ENCODE data around the gene RASGEF1C.

The RASGEF1C gene

DNA sequence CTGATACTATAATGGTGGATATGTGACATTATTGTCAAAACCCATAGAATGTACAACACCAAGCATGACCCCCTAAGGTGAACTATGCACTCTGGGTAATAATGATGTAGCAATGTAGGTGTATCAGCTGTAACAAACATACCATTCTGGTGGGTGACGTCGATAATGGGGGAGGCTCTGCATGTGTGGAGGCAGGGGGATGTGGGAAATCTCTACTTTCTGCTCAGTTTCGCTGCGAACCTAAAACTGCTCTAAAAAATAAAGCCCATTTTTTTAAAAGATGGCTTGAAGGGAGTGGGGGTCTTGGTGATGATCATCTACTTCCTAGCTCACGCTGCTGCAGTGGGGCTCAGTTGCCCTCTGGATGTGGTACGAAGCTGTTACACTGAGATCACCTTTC, 51.1 kb downstream of the RASGEF1C start:
- no peak for DNase-seq

- no peak for DNase-seq
Observed at GRCh38 chr5:180156141-180156540, 52.9 kb downstream of the RASGEF1C start.

DNA sequence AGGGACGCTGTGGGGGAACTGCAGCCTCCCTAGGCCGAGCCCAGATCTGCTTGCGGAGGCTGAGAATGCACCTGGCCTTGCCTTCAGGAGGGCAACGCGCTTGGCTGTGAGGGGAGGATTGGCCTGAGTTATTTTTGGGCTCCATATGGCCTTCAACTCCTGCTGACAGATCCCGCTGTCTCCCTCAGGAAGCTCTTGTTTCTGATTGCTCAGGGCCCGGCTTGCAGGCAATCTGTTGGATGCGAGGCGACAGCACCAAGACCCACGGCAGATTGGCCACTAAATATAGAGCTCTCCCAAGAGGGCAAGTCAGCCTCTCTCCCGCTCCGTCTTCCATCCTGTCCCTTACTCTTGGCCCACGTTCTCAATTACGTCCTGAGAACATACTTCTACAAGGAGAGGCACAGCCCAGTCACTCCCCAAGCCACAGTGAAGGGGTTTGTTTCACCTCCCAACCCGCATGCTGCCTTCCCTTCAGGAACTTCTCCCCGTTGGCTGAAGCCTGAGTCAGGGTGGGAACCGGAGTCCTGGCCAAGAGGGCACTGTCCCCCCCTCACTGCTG, 53.6 kb downstream of the RASGEF1C start:
- no peak for DNase-seq

- DNase-seq: no peak
Observed at GRCh38 chr5:180154821-180155364, 54.1 kb downstream of the RASGEF1C start.

DNA sequence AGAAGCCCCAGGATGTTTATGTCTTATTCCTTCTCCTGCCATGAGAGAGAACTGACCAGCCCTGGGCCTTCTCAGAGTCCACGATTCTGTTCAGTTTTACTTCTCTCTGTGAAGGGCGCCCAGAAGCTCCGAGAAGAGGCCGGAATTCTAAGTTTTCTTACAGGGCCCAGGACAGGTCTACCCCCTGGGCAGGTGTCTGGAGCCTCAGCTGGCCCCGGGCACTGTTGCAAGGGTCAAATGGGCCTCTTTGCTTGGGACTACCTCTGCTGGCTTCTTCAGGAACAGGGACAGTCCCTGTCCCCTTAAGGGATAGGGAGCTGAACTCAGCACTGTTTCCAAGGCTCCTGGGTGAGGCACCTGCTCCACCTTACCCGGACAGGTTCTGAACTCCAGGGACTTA, 55.0 kb downstream of the RASGEF1C start:
- no peak for DNase-seq

DNA sequence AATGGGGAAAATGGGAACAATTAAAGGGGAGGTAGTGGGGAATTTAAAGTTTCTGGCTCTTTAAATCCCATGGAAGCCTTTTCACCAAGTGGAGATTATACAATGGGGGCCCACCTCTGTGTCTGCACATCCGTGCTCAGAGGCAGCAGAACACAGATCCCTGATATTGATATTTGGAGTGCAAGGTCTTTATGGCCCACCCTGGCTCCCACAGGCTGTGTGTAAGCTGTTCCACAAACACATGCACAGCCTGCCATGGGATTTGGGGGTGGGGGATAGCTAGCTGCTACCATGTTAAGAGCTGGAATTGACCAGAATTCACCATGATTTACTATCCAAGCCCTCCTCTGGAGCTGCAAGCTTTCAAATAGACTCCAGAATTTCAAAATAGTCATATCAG, 55.9 kb downstream of the RASGEF1C start:
- no peak for DNase-seq

DNA sequence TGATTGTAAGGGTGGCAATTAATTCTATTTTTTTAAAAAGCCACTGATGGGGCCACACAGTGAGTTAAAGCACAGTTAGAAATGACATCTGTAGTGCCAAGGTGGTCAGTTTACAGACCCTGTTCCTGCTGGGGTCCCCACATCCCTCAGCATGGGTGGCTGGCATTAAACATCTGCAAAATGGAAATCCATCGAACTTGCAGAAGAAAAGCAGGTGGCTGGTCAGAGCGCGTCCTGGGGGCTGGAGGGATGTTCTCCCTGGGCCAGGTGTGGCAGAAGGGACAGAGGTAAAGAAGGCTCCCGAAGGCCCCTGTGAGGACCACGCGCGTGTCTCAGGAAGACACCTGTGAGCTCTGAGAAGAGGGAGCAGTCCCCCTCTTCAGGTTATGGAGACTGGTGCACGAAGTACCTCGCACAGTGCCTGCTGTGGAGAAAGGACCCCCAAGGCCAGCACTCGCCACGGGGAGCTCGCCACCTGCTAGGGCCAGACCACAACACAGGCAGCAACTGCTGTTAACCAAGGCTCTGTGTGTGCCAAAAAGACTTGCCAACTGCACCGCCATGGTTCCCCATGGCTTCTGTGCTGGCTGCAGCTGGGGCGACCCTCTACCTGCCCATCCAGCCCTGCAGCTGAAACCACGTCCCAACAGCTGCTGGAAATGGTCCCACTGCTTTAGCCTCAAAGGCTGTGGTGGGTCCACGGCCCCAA, 65.2 kb downstream of the RASGEF1C start:
- DNase-seq: no peak

GRCh38 chr5:180142824-180143610, 66.0 kb downstream of the RASGEF1C start:
- DNase-seq: no peak

DNA sequence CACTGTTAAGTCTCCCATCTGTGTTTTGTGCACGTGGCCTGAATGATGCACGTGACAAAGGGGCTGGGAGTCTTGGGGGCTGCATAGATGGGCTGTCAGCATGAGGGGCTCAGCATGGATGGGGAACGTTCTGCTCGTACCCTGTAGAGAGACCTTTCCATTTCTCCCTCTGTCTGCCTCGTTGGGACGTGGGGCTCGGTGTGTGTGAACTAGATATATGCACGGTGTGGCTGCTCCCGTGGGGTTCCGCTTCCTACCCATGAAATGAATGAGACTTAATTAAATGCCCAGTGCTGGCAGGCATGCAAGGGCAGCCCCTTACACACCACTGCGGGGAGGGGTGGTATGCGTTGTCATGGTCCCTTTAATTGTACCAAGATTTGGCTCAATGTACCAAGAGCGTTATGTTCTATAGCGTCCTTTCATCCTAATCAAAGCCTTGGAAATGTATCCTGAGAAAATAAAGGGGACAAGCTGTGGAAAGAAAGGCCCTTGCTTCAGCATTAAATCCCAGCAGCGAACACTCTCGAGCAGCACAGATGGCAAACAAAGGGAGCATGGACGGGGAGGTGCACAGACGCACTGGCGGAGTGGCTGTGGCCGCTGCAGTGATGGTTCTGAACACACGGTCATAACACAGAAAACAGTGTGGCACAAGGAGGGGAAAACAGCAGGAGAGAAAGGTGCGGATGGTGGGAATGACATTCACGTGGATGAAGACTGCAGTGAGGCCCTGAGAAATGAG, 66.8 kb downstream of the RASGEF1C start:
- DNase-seq: no peak

GRCh38 chr5:180141068-180141660, 67.8 kb downstream of the RASGEF1C start:
- no peak for DNase-seq

- no peak for DNase-seq
Observed at GRCh38 chr5:180140571-180140970, 68.4 kb downstream of the RASGEF1C start.

DNA sequence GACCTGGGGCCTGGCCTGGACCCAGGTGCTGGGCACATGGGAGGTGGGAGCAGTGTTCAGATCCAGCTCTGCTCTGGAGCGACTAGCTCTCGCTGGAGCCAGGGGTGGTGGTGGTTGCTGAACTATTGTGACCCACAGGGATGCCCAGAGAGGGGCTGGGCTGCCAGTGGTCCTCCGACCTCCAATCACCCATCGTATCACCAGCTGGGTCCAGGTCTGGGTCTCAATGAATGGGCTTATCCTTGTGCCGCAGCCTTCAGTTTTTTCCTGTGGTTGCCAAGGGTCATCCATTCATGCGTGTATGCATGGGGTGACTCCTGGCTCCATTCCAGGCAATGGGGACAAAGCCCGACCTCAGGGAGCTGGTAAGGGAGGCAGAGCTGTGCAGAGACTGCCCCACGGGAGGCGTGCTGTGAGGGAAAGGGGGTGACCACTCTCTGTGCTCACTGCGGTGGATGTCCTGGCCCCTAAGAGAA, 68.9 kb downstream of the RASGEF1C start:
- no peak for DNase-seq

GRCh38 chr5:180139731-180140055, 69.3 kb downstream of the RASGEF1C start:
- no peak for DNase-seq

DNA sequence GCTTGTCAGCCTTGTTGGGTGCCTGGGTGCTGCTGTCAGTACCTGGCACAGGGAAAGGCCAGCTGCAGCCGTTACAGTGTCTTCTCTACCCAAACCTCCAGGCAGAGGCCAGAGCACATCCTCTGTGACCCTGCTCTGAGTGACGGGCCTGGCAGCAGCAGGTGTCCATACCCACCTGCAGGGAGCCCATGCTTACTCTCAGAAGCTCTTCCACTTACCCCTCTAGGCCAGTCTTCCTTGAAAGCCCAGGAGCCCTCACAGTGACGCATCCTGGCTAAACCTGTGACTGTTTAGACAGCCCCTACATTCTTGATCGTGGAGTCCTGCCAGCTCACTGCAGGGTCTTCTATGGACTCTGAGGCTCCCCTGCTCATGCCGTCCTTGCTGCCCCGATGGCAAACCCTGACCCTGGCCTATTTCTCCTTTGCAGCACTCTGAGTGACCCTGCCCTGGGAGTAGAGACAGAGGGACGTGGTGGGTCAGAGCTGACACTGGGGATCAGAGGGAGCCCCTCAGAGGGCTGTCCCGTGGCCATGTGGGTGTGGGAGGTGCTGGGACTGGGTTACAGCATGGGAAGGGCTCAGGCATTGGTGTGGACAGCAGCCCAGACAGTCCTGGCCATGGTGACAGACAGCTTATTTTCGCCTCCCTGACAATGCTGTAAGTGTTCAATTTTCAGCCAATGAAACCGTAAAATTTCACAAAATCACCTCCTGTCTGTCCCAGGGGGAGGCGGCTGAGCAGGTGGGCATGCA, 69.9 kb downstream of the RASGEF1C start:
- no peak for DNase-seq

- DNase-seq: no peak
Observed at GRCh38 chr5:180138214-180138975, 70.6 kb downstream of the RASGEF1C start.

GRCh38 chr5:180137401-180138213, 71.4 kb downstream of the RASGEF1C start:
- DNase-seq: no peak

GRCh38 chr5:180136630-180137381, 72.2 kb downstream of the RASGEF1C start:
- no peak for DNase-seq

GRCh38 chr5:180135967-180136629, 72.9 kb downstream of the RASGEF1C start:
- DNase-seq: no peak
